Ureter (tissue), 1 donor: ENCODE measurements around the gene CALCA. TPM values are rescaled to one million over a fixed set of nuclear protein-coding genes. Genes with fewer than 3 reads are reported as not detected.
"Not testable (repeated sequence)": the region's sequence is repeated elsewhere in the genome, so short reads cannot be mapped to it uniquely, and the experiment has no call there.

Experiments
- DNase-seq: peaks from one replicate; pipeline ENCODE4 v3.0.0-alpha.2; 2020; ENCODE audit warnings: low spot score
- total RNA-seq: library from RNA; stranded (reverse); gene quantifications from one replicate; pipeline ENCODE4 v1.2.4, GENCODE V29; 2023
- donor health status: DM: yes; HTN: yes; CAD: no.

CALCA gene, protein sequence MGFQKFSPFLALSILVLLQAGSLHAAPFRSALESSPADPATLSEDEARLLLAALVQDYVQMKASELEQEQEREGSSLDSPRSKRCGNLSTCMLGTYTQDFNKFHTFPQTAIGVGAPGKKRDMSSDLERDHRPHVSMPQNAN
- not detected for total RNA-seq

- DNase-seq, result no peak
Observed at GRCh38 chr11:14971865-14972580, at the start of gene CALCA. TSS of gene CALCA (minus strand) at chr11:14972351. CDS start at chr11:14971192, 1,159 bp downstream.

DNA sequence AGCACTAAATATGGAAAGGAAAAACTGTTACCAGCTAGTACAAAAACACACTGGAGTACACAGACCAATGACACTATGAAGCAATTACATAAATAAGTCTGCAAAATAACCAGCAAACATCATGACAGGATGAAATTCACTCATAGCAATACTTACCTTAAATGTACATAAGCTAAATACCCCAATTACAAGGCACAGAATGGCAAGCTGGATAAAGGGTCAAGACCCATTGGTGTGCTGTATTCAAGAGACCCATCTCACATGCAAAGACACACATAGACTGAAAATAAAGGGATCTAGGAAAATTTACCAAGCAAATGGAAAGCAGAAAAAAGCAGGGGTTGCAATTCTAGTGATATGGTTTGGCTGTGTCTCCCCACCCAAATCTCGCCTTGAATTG is 44.0 kb upstream of the CALCA start:
- DNase-seq, result no peak

DNA sequence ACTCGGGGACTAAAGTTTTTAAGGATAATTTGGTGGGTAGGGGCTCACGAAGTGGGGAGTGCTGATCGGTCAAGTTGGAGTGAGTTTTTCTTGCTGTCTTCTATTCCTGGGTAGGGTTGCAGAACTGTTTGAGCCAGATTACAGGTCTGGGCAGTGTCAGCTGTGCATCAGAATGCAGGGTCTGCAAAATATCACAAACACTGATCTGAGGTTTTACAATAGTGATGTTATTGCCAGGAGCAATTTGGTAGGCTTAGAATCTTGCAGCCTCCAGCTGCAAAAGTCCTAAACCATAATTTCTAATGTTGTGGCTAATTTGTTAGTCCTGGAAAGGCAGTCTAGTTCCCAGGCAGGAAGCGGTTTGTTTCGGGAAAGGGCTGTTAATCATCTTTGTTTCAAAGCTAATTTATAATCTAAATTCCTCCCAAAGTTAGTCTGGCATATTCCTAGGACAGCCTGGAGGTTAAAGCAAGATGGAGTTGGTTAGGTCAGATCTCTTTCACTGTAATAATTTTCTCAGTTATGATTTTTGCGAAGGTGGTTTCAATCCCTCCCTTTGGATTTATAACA is 39.7 kb upstream of the CALCA start:
- no peak for DNase-seq

DNA sequence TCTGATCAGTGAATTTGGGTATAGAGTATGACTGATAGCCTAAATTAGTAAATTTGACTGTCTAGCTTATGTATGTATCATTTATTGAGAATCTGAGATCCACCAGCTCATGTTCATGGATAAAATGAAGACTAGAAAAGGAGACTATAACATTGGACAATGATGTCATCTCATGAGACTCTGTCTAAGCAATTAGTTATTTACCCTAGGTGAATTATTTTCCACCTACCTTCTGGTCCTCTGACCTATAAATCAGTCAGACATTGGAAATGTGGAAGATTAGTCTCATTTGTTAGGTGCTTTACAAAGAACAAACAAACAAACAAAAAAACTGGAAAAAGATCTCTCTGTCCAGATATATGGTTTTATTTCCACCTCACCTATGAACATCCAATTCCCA is 38.7 kb upstream of the CALCA start:
- DNase-seq, result no peak

- DNase-seq, result no peak
Observed at GRCh38 chr11:15006139-15006759, 34.1 kb upstream of the CALCA start.

DNA sequence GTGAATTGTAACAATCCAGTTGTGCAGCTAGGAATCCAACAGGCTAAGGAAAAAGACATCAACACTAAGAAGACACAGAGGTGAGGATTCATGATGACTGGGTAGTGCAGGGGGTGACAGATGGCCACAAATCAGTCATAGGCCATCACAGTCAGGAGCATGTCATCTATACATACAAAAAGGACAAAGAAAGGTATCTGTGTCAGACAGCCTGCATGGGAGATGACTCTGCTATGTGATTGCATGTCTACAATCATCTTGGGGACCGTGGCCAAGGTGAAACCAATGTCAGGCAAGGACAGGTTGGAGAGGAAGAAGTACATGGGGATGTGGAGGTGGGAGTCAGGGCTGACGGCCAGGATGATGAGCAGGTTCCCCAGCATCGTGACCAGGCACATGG is 16.0 kb upstream of the CALCA start:
- not testable (repeated sequence) for DNase-seq

GRCh38 chr11:14981507-14981906 is 9.4 kb upstream of the CALCA start:
- DNase-seq, result no peak

DNA sequence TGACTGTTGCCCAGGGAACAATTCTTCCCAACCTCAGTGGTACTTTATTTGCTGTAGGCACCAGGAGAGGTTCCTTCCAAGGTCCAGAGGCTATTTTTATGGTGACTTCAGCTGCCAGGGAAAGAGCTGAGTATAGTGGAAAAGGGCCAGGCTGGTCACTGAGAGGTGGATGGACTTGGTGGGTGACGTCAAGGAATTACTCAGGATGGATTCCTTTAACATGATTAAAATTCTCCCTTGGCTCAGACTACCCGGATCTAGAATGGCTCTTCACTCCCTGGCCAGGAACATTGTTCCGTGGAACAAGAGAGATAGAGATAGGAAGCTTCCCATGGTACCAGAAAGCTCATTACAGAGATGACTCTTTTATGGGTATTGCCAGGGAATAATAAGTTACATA is 8.7 kb upstream of the CALCA start:
- DNase-seq, result no peak

DNA sequence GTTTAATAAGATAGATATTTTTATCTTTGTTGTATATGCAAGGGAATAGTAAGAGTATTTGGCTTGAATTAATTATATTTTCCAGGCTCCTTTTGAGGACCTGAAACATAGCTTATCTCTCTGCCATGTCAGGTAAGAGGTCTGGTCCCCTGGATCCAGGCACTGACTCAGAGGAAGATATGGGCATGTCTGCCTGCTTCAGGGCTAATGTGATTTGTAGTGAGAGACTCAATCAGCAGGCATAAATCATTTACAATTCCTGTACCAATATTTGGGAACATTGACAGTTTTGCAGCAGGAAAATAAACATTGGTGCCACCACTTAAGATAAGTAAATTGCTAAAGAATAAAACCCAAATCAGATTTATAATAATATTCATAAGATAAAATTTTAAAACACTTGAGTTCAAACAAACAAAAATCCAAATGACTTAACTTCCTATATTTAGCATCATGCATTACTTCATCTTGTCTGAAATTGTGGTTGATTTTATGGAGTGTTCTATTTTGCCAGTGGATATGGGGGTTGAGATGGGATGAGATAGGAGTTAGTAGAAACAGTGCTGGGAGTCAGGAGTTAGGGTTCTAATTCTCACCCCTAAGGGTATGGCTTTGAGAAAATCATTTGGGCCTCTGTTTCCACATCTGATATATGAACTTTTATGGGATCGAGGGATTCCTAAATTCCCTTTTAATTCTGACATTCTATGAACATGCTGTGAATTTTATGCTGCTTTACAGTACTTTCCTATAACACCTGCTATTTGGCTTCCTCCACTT is 5.1 kb upstream of the CALCA start:
- no peak for DNase-seq

- DNase-seq, result no peak
Observed at GRCh38 chr11:14975252-14975587, 3.1 kb upstream of the CALCA start.

DNA sequence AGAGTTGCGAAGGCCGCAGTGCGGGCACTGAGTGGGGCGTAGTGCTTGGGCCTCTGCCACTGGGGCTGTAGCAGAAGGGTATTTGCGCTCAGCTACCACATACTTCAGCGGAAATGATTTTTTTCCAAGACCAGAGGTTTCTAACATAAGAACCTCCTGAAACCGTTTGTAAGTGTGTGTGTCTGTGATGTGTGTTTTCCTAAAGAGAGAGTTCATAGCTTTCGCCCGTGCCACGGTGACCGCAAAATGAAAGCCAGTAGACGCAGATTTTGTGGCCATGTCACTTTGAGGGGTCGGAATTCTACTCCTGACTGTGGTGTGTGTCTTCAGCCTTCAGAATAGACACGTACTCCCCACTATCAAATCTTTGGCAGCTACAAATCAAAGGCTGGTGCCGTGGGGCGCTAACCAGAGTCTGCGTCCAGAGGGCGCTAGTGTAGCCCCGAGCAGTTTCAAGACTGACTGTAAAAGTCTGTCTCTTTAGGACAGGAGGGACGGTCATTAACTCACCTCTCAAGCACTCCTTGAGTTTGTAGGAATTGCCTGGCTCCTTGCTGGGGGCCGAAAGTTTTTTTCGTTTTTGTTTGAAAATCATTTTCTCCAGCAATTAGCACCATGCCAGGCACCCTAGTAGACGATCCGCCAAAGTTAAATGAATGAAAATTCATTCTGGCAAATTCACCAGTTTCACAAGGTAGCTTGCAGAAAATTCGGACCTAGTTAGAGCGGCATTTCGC is 2.5 kb upstream of the CALCA start:
- peak; percentile 44 for DNase-seq

DNA sequence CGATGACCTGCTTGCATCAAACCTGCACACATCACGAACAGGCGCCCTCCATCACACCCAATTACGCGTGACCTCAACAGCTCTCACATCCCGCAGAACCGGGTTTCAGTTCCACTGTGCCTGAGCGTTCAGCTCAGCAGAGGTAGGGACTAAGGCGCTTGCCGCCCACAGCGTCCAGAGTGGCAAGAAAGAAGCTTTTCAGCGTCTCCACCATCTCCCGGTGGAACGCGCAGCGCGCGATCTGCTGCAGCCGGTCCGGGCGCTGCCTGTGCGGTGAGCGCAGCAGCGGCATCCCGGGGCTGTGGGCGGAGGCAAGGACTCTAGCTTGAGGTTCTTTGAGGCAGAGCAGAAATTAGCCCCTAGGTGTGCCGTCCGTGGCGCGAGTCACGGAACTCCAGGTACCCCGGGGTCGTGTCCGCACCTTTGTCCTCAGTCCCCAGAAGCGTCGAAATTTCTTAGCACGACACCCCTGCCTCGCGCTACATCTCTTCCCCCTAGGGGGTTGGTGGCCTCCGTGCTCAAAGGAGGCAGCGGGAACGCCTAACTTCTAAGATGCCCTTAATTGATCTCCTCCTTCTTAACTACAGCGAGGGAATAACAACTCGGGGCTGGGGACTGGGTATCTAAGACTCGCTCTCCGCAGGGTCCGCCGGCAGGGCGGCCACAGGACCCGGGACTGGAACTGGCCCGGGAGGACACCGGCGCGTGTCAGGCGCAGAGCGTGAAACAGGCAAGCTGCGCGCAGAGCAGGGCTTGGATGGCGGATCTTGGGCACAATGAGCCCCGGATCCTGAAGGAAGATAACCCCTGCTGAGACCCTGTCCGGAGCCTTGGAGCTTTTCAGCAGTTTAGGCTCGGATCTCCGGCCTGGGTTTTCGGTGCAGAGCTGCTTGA is 1.7 kb upstream of the CALCA start:
- no peak for DNase-seq

GRCh38 chr11:14972581-14973495 is 687 bp upstream of the CALCA start:
- no peak for DNase-seq

DNA sequence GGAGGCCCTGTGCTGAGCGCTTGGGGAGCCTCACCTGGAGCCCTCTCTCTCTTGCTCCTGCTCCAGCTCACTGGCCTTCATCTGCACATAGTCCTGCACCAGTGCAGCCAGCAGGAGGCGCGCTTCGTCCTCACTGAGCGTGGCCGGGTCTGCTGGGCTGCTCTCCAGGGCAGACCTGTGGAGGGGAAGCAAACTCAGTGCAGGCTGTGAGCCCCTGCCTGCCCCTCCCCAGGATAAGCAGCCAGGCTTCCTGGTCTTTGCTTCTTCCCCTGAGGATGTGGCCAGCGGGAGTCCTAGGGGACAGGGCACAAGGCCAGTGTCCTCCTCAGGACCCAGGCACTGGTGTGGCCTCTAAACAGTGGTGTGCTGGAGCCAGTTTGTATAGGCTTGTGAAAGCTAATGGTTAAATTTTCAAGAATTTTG is 2.2 kb downstream of the CALCA start:
- no peak for DNase-seq

DNA sequence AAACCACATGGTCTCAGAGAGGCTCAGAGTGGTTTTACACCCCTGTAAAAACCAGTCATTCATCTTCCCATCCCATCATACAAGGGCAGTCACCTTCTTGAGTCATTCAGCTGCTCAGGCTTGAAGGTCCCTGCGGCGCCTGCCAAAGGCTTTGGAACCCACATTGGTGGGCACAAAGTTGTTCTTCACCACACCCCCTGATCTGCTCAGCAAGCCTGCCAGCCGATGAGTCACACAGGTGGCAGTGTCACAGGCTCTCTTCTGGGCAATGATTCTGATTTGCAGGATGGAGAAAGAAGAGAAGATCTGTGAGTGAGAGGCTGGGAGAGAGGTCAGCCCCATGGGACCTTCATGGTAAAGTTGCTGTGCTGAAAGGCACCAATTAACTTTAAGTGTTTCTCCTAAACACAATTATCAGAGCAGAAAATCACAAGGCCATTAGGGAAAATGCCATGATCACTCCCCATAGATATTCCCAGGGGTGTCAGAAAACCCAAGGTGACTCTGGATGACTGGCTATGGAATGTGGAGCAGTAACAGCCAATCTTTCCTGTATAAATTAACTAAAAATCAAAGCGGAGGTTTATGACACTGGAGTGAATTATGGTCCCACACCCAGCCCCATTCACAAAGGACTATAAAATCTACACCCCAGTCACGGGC is 4.4 kb downstream of the CALCA start:
- no peak for DNase-seq

GRCh38 chr11:14956111-14956510 is 16.0 kb downstream of the CALCA start:
- DNase-seq, result no peak

DNA sequence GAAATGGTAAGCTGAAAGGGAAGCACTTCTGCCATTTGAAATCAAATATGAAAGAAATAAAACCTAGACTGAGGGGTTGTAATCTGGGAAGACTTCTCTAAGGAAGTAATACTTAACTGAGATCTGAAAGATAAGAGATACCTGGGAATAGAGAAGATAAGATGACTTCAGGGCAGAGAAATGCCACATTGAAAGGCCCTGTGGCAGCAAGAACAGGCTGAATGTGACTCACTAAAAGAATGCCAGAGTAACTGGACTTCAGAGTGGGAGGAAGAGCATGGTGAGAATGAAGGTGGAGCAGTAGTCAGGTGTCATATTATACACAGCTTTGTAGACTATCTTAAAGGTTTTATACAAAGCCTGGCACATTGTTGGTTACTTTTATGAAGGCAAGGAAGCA is 17.6 kb downstream of the CALCA start:
- DNase-seq, result no peak

DNA sequence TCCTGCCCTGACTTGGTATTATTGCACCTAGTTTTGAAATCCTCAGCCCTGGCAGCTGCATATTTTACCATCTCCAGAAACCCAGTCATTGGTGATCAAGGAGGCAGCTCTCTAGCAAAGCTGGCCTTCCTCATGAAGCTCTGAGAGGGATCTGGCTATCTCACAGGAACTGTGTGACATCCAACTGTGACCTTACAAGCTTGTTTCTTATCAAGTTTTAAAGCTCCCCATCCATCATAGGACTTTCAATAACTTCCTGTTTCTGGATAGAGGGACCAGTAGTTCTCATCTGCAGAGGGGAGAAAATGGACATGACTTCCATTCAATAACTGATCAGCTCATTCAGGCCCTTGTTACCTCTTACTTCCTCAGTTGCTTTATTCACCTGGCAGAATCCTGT is 18.2 kb downstream of the CALCA start:
- no peak for DNase-seq
